ENCODE measurements around the gene PYGO1.
A peak's percentile ranks its signal among the peaks of the same experiment; 100 is the strongest.
"Not testable (repeated sequence)": the region's sequence is repeated elsewhere in the genome, so short reads cannot be mapped to it uniquely, and the experiment has no call there.

PYGO1 gene

DNA sequence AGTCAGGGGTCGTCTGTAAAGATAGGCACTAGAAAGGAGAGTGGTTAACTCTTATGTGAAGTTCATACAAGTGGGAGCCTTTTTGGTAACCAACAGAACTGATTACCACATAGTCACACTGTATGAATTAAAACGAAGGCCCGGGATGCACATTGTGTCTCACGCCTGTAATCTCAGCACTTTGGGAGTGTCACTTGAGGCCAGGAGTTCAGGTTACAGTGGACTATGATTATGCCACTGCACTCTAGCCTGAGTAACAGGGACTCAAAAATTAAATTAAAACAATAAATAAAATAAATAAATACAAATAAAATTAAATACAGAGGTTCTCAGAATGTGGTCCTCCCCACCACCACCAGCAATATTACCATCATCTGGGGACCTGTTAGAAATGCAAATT lies 80.6 kb downstream of the PYGO1 start:
- DNase-seq (ENCODE audit: low read depth in 2 of 2): no peak

- not testable (repeated sequence) for DNase-seq (ENCODE audit: low read depth in 2 of 2)
Observed at GRCh38 chr15:55505407-55505806, 82.7 kb downstream of the PYGO1 start.

DNA sequence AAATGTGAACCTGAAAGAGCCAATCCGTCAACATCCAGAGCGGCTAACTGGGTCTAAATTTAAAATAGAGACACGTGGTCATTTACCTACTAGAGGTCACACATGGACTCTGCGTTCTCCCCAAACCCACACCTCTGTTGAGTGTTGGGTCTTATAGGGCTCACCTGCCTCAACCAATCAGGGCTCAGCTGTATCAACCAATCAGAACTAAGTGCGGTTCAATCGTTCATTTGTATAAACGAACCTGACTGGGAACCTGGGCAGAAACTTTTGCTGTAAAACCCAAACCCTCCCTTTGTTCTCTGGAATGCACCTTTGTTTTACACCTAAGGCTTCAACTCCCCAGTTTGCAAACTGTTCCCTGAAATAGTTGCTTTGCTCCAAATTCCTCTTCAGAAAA lies 89.0 kb downstream of the PYGO1 start:
- DNase-seq (ENCODE audit: low read depth in 2 of 2): no peak

GRCh38 chr15:55498109-55498938 lies 89.8 kb downstream of the PYGO1 start:
- DNase-seq (ENCODE audit: low read depth in 2 of 2): peak; percentile 39 to 63

DNA sequence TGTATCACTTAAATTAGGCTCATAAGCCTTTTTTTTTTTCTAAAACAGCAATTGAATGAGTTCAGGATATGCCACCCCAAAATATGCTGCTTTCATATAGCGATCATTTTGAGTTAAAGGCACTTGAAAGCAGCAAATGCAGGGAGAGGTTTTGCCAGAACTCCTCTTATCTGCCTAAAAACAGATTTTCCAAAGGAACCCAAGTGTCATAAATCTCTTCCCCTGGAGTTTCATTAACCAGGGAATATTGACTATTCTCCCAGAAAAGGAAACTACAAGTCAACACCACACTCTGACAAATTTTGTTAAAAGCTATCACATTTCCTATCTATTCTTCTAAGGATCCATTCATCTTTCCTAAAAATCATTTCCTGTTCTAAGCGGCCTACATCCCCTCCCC lies 91.4 kb downstream of the PYGO1 start:
- no peak for DNase-seq (ENCODE audit: low read depth in 2 of 2)

DNA sequence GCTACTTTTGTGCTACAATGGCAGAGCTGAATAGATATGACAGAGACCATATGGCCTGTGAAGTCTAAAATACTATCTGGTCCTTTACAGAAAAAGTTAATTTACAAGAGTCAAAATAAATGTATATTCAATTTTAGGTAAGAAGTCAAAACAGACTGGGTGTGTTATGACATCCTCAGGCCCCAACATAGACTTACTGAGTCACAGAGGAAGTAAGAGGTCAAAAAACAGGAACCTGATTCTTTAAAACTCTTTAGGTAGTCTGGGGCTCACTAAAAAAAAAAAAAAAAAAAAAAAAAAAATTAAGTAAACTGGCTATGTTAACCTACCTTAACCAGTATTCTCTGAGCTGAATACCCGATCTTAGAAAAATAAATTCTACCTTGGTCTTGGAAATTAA lies 93.2 kb downstream of the PYGO1 start:
- DNase-seq (ENCODE audit: low read depth in 2 of 2): no peak

- not testable (repeated sequence) for DNase-seq (ENCODE audit: low read depth in 2 of 2)
Observed at GRCh38 chr15:55488952-55489600, 99.1 kb downstream of the PYGO1 start.
